Thymus (tissue), 11 donors: ENCODE results near the gene FMN1. TPM values are rescaled to one million over a fixed set of nuclear protein-coding genes. Genes with fewer than 3 reads are reported as not detected.

Source experiments
- DNase-seq, 9 donors: peaks; one replicate each; pipeline ENCODE4 v3.0.0-alpha.2; 2013; ENCODE audit warnings: low spot score in 9 of 9, low read depth in 6 of 9, missing footprints in 1 of 9
- H3K27ac ChIP-seq, 2 donors: one replicate each; pipeline ENCODE4 v1.5.1; 2013; ENCODE audit warnings: control low read depth in 1 of 2, low read depth in 1 of 2, low read length in 1 of 2, mild to moderate bottlenecking in 1 of 2, moderate library complexity in 1 of 2
- H3K27me3 ChIP-seq, 2 donors: one replicate each; pipeline ENCODE4 v1.5.1; 2013; ENCODE audit warnings: low read length in 1 of 2; ENCODE audit not compliant: control insufficient read depth in 2 of 2, insufficient read depth in 1 of 2
- H3K36me3 ChIP-seq, 2 donors: one replicate each; pipeline ENCODE4 v1.5.1; 2013; ENCODE audit warnings: low read length in 1 of 2, mild to moderate bottlenecking in 1 of 2, moderate library complexity in 1 of 2; ENCODE audit not compliant: control insufficient read depth in 2 of 2, insufficient read depth in 2 of 2
- H3K4me1 ChIP-seq, 2 donors: one replicate each; pipeline ENCODE4 v1.5.1; 2013; ENCODE audit warnings: low read length in 2 of 2; ENCODE audit not compliant: control insufficient read depth in 2 of 2, insufficient read depth in 2 of 2
- H3K4me3 ChIP-seq, 2 donors: one replicate each; pipeline ENCODE4 v1.5.1; 2013; ENCODE audit warnings: low read length in 2 of 2, control low read depth in 1 of 2, mild to moderate bottlenecking in 1 of 2
- H3K9me3 ChIP-seq, 2 donors: one replicate each; pipeline ENCODE4 v1.5.1; 2013; ENCODE audit warnings: low read length in 1 of 2, mild to moderate bottlenecking in 1 of 2; ENCODE audit not compliant: control insufficient read depth in 2 of 2, insufficient read depth in 1 of 2
- WGBS: extraction: QIAGEN DNeasy Blood & Tissue Kit; methylation state at CpG from one replicate; pipeline ENCODE4 v1.1.7; 2013; 5-methylcytosine and 5-hydroxymethylcytosine counted together
- polyA plus RNA-seq: library from polyadenylated mRNA; stranded (reverse); fragments of 200-250 nt; gene quantifications from one replicate; pipeline ENCODE4 v1.2.3, GENCODE V29; 2013
- total RNA-seq: library from RNA; stranded (reverse); fragments of 120-200 nt; gene quantifications from one replicate; pipeline ENCODE4 v1.2.4, GENCODE V29; 2013
- donor health status: healthy.

Gene FMN1
- total and polyA plus RNA-seq, 2 donors: 2.6 to 24.8 TPM

DNA sequence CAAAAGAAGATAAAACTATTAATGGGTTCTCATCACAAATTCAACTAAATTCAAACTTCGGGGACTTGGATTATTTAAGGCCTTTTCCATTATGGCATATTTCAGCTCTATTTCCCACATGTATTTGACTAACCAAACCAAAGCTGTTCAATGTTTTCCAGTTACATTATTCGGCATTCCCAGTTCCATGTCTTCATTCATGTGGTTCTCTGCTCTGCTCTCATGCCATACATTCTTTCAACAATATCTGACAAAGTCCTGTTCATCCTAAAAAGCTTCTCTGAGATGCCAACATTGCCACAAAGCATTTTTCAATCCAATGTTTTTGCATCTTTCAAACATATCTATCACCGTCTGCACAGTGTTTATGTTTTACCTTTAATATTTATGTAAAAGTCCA lies 335.3 kb downstream of the FMN1 start:
- Histone ChIP-seq H3K27me3 (no peaks in the 10 kb centered on the region), H3K4me1 (peaks cover 0 to 3% of the 10 kb centered on the region in 2 donors), H3K36me3 (no peaks in the 10 kb centered on the region), H3K4me3 (no peak overlapping the region), H3K27ac (no peak overlapping the region), H3K9me3 (no peaks in the 10 kb centered on the region)
- DNase-seq: no peak
- WGBS: 97% methylated on average over 3 of the region's 3 CpGs

DNA sequence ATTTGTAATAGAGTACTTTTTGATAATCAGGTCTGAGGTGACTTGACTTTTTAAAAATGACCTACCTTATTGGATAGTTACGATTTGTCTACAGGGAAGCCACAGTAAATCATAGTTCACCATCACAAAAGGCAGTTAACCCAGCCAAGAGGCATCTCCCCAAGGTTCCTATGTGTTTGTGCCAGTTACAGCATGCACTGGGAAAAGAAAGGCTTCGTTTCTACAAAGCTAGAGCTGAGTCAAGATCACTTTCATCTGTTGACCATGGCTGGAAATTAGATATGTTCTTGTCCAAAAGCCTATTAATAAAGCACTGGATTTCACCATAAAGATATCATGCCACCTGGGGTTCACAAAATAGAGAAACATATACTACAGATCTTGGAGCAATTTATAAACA lies 336.8 kb downstream of the FMN1 start:
- H3K4me3 ChIP-seq: no peak overlapping the region
- WGBS: 87% methylated on average over 2 of the region's 2 CpGs
- no peaks in the 10 kb centered on the region for H3K9me3 ChIP-seq
- no peaks in the 10 kb centered on the region for H3K27me3 ChIP-seq
- DNase-seq: no peak
- H3K27ac ChIP-seq: no peak overlapping the region
- no peaks in the 10 kb centered on the region for H3K36me3 ChIP-seq
- H3K4me1 ChIP-seq: peaks cover 0 to 3% of the 10 kb centered on the region in 2 donors

DNA sequence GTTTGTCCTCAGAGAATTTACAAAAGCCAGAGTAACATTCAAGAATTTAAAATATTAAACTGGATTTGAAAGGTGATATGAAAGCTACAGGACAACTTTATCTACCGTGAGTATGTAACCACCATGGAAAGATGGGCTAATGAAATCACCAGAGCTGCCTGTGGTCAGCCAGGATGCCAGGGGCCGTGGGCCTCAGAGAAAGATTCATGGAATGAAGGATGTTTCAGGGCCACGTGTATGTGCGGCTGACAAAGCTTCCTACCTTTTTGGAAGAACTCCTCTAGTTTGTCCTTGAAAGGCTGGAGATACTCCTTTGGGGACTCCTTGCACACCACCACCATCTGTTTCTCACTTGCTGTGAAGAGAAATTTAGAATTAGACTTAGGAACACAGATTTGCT lies 337.8 kb downstream of the FMN1 start:
- H3K27me3 ChIP-seq: no peaks in the 10 kb centered on the region
- no peak for DNase-seq
- H3K36me3 ChIP-seq: no peaks in the 10 kb centered on the region
- H3K4me1 ChIP-seq: no peaks in the 10 kb centered on the region
- H3K9me3 ChIP-seq: no peaks in the 10 kb centered on the region
- no peak overlapping the region for H3K27ac ChIP-seq
- H3K4me3 ChIP-seq: no peak overlapping the region
- 83% methylated on average over 4 of the region's 4 CpGs for whole genome bisulfite sequencing

GRCh38 chr15:32855942-32856341 lies 338.6 kb downstream of the FMN1 start:
- no peaks in the 10 kb centered on the region for H3K27me3 ChIP-seq
- no peaks in the 10 kb centered on the region for H3K4me1 ChIP-seq
- no peaks in the 10 kb centered on the region for H3K36me3 ChIP-seq
- H3K4me3 ChIP-seq: no peak overlapping the region
- DNase-seq: no peak
- no peaks in the 10 kb centered on the region for H3K9me3 ChIP-seq
- no peak overlapping the region for H3K27ac ChIP-seq

DNA sequence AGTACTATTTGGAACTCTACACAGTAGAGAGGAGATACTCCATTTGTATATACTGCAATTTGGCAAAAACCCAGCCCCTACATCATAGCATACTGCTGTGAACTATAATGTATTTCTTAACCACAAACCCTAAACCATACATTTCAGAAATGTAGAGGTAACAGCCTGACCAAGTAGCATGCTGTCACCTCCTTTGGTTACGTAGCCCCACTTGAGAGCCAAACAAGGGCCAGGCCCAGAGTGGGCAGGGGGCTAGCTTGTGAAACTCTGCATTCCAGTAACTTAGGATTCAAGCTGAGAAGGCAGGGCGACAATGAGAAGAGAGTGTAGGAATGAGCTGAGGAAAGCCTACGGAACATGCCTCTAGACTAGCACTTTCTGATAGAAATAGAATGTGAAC lies 340.9 kb downstream of the FMN1 start:
- Histone ChIP-seq H3K36me3 (no peaks in the 10 kb centered on the region), H3K27ac (no peak overlapping the region), H3K4me1 (no peaks in the 10 kb centered on the region), H3K4me3 (no peak overlapping the region), H3K27me3 (no peaks in the 10 kb centered on the region), H3K9me3 (no peaks in the 10 kb centered on the region)
- no peak for DNase-seq
- 98% methylated on average over 3 of the region's 3 CpGs for WGBS

GRCh38 chr15:32852771-32853170 lies 341.7 kb downstream of the FMN1 start:
- DNase-seq: no peak
- WGBS: 96% methylated on average over 3 of the region's 3 CpGs

GRCh38 chr15:32852017-32852416 lies 342.5 kb downstream of the FMN1 start:
- Histone ChIP-seq H3K36me3 (peaks cover 0 to 3% of the 10 kb centered on the region in 2 donors), H3K9me3 (no peaks in the 10 kb centered on the region), H3K4me1 (no peaks in the 10 kb centered on the region), H3K27me3 (no peaks in the 10 kb centered on the region), H3K27ac (no peak overlapping the region), H3K4me3 (no peak overlapping the region)
- DNase-seq: no peak
- WGBS: 98% methylated on average over 4 of the region's 4 CpGs

More at GRCh38 chr15:32852771-32853170, 341.7 kb downstream of the FMN1 start:
- Histone ChIP-seq H3K4me3 (no peak overlapping the region), H3K27ac (no peak overlapping the region), H3K4me1 (no peaks in the 10 kb centered on the region), H3K27me3 (no peaks in the 10 kb centered on the region), H3K36me3 (peaks cover 0 to 3% of the 10 kb centered on the region in 2 donors), H3K9me3 (no peaks in the 10 kb centered on the region)

GRCh38 chr15:32851572-32851971 lies 342.9 kb downstream of the FMN1 start:
- Histone ChIP-seq H3K4me1 (no peaks in the 10 kb centered on the region), H3K36me3 (peaks cover 0 to 3% of the 10 kb centered on the region in 2 donors), H3K27me3 (no peaks in the 10 kb centered on the region), H3K27ac (no peak overlapping the region), H3K4me3 (no peak overlapping the region), H3K9me3 (no peaks in the 10 kb centered on the region)
- DNase-seq: no peak
- WGBS: 95% methylated on average over 5 of the region's 5 CpGs

DNA sequence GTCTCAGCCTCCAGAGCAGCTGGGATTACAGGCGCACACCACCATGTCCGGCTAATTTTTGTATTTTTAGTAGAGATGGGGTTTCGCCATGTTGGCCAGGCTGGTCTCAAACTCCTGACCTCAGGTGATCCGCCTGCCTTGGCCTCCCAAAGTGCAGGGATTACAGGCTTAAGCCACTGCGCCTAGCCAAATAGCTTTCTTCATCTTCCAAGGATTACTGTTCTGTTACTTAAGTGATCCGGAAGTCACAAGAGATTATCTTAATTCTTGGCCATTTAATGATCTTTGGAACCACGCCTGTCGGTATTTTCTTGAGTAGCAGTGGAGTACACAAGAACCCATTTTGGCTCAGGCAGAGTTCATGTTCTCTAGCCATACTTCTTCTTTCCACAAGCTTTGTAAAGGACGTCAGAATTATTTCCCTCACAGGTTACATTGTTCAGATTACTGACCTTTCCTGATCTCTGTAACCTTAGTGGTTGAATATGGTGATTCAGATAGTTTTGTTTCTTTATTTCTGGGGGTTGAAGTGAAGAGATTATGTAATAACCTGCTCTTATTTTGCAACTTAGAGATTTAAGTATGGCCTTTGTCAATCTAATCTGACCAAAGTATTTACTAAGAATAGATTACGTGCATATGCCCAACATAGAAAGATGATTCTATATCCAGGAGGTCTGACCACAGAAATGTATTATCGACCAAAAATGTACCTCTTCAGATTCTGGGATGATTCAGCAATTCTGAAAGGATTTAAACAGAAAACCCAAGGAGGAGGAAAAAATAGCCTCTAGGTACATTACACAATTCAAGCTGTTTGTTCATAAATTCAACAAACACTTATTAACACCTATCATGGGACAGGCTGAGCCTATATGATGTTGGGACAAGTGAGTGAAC lies 344.5 kb downstream of the FMN1 start:
- H3K4me3 ChIP-seq: no peak overlapping the region
- 89% methylated on average over 11 of the region's 11 CpGs for WGBS
- DNase-seq: no peak
- peaks cover 0 to 3% of the 10 kb centered on the region in 2 donors for H3K36me3 ChIP-seq
- no peaks in the 10 kb centered on the region for H3K4me1 ChIP-seq
- no peak overlapping the region for H3K27ac ChIP-seq
- no peaks in the 10 kb centered on the region for H3K9me3 ChIP-seq
- H3K27me3 ChIP-seq: no peaks in the 10 kb centered on the region
